HG03571 (cell line): ENCODE results near the gene CDC25A.

Experiments
- ATAC-seq: cut with Tn5 transposase; IDR thresholded peaks from one replicate; pipeline ENCODE4 v1.9.1; 2021; ENCODE audit not compliant: unreplicated experiment

The CDC25A gene

DNA sequence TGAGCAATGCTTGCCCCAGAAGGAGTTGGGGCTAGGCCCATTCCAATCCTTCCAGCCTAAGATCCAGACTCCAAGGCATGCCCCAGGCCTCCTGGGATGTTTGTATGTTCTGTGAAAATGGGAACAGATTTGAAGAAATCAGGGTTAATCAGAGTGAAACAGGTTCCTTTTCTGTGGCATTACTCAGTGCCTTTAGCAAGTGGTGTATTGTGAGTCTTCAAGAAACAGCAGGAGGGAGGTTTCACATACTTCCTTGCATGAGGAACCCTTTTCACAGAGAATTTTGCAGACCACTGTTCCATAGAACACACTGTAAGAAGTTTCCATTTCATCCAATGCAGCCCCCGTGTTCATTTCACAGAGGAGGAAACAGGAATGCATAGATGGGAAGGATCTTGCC lies 8.4 kb upstream of the CDC25A start:
- ATAC-seq: no peak

DNA sequence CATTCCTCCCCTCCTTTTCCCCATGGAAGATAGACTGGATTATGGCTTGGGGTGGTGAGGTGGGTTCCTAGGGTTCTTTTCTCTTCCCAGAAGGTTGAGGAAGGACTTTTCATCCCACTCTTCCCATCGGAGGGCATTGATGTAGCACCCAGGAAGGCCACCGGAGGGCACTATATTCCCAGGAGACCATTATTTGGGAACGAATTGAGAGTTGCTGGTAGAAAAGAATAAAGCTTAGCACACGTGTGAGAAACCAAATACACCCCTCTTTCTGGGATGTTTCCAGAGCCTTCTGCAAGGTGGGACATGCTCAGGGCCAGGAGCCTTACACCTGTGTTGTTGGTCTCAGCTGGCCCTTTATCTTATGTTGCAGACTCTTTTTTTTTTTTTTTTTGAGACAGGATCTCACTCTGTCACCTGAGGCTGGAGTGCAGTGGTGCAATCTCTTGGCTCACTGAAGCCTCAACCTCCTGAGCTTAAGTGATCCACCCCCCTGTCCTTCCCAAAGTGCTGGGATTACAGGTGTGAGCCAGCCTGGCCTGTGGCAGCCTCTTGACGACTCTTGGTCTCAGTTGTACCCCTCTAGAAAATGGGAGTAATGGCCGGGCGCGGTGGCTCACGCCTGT lies 6.3 kb upstream of the CDC25A start:
- ATAC-seq: no peak

DNA sequence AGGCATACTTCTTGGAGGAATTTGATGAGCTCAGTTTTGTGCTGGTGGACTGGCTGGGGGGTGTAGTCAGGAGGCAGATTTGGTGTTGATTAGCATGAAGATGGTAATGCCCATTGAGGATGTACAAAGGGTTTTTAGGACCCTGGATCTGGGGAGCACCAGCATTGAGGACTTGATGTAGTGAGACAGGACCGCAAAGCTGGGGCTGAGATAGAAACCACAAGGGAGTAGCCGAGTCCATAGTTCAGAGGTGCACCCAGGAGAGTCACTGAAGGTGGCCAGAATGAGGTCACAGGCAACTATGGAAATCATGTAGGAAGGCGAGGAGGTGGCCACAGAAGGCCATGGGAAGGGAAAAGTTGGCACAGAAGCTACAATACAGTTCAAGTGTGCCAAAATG lies 2.7 kb upstream of the CDC25A start:
- no peak for ATAC-seq

DNA sequence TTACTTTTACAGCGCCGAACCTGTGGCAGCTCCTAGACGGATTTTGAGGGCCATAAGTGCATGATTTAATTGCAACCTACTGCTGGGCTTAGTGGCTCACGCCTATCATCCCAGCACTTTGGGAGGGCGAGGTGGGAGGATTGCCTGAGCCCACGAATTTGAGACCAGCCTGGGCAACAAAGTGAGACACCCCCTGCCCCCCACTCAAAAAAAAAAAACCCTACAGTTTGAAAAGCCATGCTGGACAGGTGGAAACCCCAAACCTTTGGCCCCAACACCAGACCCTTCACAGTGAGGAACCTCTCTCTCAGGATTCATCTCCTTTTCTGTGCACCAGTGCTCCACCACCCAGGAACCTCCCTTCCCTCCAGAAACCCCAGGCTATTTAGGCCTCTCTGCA lies 1.1 kb upstream of the CDC25A start:
- ATAC-seq: no peak

DNA sequence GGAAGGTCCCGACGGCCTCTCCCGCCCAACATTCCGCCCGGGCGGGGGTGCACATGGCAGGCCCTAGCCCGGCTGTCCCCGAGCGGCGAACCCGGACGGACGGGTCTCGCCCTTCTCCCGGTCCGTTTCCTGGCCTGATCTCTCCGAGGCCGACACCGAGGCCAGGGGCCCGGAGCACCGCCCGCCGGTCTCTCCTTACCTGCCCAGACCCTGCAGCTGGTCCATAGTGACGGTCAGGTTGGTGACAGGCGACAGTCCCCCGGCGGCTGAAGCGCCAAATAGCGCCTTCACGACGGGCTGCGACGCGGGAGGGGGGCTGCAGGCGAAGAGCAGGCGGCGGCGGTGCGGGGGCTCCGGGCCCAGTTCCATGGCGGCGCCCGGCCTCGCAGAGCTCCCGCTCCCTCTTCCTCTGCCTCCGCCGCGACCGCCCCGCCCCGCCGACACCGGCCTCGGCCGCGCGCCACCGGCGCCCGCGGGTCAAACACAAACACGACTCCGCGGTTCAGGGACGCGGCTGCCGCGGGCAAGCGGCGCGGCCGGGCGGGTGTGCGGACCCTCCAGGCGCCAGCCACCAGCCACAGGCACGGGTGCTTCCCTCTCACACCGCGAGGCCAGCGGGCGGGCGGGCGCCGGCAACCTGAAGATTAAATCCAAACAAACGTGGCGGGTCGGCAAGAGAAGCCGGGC lies 495 bp downstream of the CDC25A start:
- ATAC-seq: peak; percentile 28

DNA sequence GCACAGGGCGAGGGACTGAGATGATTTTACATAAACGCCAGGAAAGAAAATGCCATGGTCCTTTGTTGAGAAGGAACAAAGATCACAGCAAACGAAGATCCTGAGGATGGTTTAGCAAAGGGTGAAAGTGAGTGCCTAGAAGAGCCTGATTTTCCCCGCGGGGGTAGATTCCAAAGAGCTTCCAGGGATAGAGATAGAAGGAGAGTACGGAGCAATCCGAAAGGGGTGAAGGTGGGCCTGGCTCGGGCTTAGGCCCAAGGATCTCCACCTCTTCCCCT lies 977 bp downstream of the CDC25A start:
- no peak for ATAC-seq

DNA sequence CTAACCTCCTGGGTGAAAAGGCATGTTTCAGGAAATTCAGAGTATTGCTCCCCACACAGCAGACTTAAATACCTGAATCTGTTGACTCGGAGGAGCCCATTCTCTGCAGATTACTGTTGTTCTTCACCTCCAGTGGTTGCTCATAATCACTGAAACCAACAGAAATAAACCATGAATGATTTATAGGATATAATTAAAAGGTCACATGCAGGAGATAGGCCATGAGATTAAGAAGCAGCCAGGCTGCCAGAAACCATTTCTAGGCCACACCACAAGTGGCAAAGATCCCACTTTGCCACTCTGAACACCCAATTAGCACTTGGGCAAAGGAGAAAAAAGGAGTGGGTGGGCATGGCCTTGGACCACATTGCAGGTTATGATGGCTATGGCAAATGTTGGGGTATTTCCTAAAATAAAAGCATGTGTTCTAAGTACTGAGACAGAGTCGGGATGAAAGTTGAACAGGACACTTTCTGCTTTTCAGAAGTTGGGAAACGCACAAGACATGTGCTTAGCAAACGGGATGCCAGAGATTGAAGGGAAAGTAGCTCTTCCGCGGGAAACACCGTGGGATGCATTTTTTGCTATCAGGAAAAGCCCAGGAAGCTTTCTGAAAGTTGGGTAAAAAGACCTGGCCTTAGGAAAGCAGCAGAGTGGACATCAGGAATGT lies 1.5 kb downstream of the CDC25A start:
- no peak for ATAC-seq

DNA sequence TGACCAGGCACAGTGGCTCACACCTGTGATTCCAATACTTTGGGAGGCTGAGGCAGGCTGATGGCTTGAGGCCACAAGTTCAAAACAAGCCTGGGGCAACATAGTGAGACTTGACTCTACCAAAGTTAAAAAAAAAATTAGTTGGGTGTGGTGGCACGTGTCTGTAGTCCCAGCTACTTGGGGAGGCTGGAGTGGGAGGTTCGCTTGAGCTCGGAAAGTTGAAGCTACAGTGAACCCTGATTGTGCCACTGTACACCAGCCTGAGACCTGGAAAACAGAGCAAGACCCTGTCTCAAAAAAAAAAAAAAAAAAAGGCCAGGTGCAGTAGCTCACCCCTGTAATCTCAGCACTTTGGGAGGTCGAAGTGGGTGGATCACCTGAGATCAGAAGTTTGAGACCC lies 3.1 kb downstream of the CDC25A start:
- ATAC-seq: no peak

DNA sequence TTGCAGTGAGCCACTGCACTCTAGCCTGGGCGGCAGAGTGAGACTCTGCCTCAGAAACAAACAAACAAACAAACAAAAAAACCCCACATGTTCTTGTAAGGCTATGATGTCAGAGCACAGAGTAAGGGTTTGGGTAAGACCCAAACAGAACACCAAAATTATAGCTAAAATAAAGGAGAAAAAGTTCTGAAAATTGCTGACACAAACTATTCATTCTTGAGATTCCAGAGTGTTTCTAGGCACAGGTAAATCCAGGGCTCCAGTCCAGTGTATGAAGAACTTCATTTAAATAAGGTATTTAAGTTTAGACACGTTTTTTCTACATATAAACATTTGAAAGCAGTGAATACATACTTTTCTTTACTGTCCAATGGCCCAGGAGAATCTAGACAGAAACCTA lies 3.9 kb downstream of the CDC25A start:
- no peak for ATAC-seq

DNA sequence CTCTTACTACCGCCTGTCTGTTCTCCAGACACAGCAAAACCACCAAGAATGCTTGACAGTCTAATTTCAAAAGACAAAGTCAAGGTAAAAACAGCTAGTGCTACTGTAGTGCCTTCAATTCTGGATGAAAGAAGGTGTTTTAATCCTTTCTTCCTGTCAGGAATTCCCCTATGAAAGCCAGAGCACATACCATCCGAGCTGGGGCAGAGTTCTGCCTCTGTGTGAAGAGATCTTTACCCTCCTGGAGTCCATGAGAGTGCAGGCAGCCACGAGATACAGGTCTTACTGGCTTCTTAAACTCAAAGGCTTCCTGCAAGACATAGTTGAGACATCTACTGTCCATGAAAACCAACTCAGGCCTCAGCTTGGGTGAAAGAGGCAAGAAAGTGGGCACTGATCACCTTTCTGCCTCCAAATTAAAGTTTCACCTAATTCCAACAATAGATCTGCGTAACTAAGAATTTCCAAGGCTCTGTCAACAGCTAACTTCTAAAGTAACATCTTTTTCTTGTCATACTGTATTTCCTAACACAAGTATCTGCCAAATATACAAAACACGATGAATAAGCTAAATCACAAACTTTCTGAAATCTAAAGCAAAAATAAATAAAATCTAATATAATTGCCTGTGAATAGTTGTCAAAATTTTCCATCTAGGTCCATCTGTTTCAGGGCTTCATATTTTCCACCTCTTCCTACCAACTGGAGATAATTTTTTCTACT lies 7.5 kb downstream of the CDC25A start:
- no peak for ATAC-seq

DNA sequence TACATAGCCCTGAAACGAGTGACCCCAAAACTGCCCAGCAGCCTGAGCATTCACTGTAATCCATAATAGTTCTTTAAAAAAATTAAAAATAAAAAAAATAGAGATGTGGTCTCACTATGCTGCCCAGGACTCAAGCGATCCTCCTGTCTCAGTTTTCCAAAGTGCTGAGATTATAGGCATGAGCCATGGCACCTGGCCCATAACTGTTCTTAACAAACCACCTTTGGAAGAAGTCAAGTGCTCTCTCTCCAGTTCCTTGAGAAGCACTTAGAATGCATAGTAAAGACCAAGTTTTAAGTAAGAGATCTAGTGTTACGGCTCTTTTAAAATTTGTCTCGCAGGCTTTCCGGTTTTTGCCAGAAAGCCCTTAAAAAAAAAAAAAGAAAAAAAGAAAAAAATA lies 8.2 kb downstream of the CDC25A start:
- ATAC-seq: no peak

DNA sequence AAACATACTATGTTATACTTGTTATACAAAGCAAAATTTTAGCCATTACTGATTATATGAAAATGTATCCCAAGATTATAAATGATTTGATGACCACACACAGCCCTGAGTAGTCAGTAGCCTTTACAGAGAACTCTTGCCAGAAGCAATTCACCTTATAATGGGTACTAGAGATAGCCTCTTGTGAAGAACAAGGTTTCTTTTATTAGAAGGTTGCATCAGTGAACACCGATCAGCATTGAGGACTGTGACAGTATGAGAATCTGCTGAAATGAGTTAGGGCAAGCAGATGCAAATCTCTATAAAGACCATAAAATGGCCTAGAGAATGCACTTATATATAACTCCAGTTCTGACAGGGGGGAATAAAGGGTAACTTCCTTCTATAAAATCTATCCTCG lies 10.1 kb downstream of the CDC25A start:
- no peak for ATAC-seq

DNA sequence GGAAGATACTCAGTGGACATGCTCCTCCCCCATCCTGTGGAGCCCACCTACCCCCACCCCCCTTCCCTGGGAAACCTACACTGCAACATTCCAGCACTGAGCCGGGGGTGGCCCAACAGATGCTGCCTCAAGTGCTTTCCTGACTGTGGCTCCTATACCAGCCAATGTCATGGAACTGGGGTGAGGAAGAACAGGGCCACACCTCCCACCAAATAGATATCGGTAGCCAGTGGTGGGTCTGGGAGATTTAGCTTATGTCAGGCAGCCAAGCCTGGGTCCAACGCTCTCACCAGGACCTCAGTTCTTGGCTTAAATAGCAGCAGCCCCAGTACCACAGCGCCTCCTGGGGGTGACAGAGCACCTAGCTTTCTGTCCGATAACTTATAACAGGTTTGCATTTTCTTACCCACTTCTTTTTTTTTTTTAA lies 30.3 kb downstream of the CDC25A start:
- ATAC-seq: no peak

DNA sequence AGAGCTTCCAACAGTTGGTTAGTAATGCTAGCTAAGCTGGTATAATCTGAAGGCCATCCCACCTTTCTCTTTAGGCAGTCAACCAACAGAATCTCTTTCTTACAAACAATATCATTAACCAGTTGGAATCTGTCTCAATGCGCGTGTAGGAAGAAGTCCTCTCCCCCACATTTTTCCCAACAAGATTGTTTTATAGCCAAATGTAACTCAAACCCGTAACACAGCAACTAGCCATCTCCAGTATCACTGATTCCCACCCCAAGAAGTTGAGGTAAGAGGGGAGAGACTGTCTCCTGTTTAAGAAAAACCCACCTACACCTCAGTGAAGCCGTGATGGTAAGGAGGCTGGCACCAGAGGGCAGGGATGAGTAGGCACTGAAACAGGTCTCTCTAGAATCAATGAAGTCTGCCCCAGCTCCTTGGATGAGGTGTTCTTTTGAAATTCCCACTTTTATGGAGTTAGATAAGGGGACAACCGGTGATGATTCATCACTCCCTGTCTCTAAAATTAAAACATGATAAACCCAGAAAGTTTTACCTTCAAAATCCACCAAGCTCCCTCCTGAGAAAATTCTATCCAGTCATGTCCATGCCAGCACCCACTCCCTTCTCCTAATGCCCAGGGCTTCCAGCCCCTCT lies 30.9 kb downstream of the CDC25A start:
- ATAC-seq: no peak

DNA sequence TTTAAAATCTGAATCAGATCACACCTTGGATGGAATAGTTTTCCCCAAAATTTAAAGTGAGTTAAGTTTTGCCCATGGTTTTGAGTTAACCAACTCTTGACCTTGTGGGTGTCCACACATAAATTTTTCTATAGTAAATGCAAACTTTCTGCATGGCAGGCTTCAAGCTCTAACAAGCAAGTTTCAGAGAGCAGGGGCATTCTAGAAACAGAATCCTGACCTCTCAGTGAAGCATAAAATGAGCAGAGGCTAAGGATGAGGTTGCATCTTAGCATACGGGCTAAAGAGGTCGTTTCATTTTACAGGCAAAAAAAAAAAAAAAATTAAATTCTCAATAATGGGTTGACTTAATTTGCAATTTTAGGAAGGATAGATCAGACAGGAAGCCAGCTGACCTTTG lies 32.1 kb downstream of the CDC25A start:
- no peak for ATAC-seq

DNA sequence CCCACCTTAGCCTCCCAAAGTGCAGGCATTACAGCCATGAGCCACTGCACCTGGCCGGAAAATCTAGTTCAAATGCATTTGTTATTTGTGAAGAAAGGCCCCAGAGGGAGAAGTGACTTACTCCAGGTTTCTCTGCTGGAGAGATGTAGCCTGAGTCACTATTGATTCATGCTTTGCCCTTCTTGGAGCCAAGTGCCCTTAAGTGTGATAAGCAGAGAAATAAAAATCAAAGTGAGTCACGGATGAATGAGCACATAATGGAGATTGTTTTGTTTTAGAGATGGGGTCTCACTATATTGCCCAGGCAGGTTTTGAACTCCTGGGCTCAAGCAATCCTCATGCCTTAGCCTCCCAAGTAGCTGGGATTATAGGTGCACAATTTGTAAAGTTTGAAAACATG lies 33.1 kb downstream of the CDC25A start:
- no peak for ATAC-seq

DNA sequence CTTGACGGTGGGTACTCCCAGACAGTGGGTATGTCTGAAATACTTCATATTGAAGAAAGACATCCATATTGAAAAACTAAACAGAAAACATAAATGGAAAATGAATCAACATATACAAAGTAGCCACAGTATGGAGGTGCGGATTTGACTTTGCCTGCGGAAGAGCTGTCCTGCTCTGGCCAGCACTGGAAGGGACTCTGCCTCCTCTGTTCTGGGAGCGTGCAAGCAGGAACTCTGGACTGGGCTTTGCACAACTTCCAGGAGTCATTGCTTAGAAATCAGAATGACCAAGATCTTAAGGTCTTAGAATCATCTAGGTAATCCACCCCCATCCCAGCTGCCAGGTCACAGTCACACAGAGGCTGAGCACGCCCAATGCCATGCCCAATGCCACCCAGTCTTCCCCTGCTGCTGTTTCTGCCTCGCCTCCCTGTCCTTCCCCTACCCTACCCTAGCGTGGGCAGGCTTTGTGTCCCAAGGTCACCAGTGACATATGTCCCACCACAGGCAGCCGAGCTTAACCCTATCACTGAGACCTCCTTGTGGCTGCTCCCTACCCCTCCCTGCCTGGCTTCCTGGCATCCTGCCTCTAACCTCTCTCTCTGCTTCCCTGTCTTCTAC lies 36.3 kb downstream of the CDC25A start:
- no peak for ATAC-seq

DNA sequence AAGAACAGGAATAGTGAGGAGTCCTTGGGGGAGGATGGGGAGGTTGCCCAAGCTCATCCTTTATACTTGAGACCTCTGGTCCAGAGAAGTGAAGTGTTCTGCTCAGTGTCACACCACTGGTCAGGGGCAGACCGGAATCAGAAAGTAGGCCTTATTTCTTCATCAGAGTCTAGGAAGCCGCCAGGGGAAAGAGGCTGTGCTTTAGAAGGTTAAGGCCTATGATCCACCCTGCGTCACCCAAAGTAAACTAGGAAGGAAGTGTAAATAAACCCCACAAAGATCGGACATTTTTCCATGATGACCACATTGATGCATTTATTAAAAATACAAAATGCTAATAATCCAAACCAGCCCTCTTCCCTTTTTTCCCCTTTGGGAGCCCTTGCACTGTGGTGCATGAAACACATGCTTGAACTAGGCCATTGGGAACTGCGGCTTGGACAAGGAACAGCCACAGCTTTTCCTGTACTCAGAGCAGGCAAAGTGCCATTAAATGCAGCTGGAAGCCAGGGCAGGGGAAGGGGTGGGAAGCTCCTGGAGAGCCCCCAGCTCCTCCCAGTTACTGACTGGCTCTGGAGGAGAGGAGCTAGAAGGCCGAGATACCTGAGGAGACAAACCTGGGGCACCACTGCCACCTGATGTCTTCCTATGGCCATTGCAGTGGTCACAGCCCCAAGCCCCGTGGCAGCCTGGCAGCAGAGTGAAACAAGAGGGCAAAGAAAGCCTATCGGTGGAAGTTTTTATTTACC lies 37.0 kb downstream of the CDC25A start:
- no peak for ATAC-seq

DNA sequence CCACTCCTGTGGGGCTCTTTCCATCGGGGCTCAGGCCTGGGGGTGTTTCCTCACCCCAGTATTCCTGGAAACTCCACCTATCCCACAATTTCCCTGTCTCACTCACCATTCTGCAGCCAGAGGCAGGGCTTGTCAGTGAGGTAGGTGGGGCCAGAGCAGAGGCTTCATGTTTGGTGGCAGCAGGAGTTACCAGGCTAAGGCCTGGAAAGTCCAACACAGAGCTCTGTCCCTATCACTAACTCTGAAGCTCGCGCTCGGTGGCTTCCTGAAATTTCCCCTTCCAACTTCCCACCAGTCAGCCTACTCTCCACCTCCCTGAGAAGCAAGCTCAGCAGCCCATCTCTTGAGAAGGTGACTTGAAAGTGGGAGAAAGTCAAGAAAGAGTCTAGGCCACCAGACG lies 44.2 kb downstream of the CDC25A start:
- no peak for ATAC-seq

DNA sequence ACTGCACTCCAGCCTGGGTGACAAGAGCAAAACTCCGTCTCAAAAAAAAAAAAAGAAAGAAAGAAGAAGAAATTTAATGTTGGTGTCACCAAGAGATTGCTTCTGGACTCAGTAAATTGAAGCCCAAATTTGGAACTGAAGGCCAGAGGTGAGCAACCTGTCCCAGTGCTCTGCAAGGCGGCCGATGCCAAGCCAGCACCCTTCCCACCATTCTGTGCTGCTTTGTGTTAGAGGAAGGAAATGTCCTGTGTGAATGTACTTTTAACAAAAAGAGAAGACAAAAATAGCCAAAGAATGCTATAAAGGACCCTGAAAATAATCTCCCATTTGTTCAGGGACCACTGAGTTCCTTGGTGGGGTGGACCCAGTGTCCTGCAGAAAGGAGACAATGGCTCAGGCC lies 44.6 kb downstream of the CDC25A start:
- ATAC-seq: no peak
